ENCODE results near the gene NR6A1.

DNA sequence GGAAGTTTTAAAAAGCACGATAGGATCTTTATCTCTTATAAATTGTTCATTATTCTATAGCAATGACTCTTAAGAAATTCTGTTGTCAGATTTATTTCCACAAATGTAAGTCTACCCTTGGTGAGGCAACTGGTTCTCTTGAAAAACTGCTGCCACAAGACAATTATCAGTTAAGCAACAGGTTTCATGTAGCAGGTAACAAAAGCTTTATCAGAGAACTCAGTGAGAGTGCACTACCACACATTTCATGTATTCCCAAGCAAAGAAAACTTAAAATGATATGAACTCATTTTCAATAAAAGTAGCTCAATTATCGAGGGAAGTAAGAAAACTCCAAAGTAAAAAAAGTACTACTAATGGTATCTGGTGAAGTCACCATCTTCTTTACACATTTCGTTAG is 9.4 kb downstream of the NR6A1 start:
- TF ChIP-seq, protein P1, sequence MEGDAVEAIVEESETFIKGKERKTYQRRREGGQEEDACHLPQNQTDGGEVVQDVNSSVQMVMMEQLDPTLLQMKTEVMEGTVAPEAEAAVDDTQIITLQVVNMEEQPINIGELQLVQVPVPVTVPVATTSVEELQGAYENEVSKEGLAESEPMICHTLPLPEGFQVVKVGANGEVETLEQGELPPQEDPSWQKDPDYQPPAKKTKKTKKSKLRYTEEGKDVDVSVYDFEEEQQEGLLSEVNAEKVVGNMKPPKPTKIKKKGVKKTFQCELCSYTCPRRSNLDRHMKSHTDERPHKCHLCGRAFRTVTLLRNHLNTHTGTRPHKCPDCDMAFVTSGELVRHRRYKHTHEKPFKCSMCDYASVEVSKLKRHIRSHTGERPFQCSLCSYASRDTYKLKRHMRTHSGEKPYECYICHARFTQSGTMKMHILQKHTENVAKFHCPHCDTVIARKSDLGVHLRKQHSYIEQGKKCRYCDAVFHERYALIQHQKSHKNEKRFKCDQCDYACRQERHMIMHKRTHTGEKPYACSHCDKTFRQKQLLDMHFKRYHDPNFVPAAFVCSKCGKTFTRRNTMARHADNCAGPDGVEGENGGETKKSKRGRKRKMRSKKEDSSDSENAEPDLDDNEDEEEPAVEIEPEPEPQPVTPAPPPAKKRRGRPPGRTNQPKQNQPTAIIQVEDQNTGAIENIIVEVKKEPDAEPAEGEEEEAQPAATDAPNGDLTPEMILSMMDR (IDR thresholded peaks at IDR 0.05) = no peak
- TF ChIP-seq EP300 (IDR thresholded peaks at IDR 0.05) = no peak
- TF ChIP-seq POLR2A (IDR thresholded peaks at IDR 0.05) = no peak

Data from ovary (tissue), 3 donors.